ENCODE data around the gene PKD2L1.
"Not testable (repeated sequence)": the region's sequence is repeated elsewhere in the genome, so short reads cannot be mapped to it uniquely, and the experiment has no call there.

Gene PKD2L1

GRCh38 chr10:100287756-100288155 lies 42.3 kb downstream of the PKD2L1 start:
- no peak for DNase-seq (ENCODE audit: low read depth in 1 of 2, low spot score in 1 of 2)

GRCh38 chr10:100286051-100287033 lies 43.7 kb downstream of the PKD2L1 start, which contains the start of gene BLOC1S2:
Gene BLOC1S2, minus strand, starts transcription at chr10:100286680. Its CDS starts 21 bp downstream, at chr10:100286659.
- DNase-seq (ENCODE audit: low read depth in 1 of 2, low spot score in 1 of 2), result peak; percentile 69 to 85

- DNase-seq (ENCODE audit: low read depth in 1 of 2, low spot score in 1 of 2), result not testable (repeated sequence)
Measured at GRCh38 chr10:100285326-100285725, 44.7 kb downstream of the PKD2L1 start.

- DNase-seq (ENCODE audit: low read depth in 1 of 2, low spot score in 1 of 2), result no peak
Measured at GRCh38 chr10:100282907-100283306, 47.1 kb downstream of the PKD2L1 start.

GRCh38 chr10:100276971-100277370 lies 53.1 kb downstream of the PKD2L1 start:
- not testable (repeated sequence) for DNase-seq (ENCODE audit: low read depth in 1 of 2, low spot score in 1 of 2)

- DNase-seq (ENCODE audit: low read depth in 1 of 2, low spot score in 1 of 2), result peak; percentile 52 to 59
Measured at GRCh38 chr10:100267239-100268104, 62.6 kb downstream of the PKD2L1 start, which contains the start of gene CWF19L1. Gene CWF19L1, minus strand, starts transcription at chr10:100267638. Its CDS starts 45 bp downstream, at chr10:100267593.

- no peak for DNase-seq (ENCODE audit: low read depth in 1 of 2, low spot score in 1 of 2)
Measured at GRCh38 chr10:100265821-100266485, 64.1 kb downstream of the PKD2L1 start.

GRCh38 chr10:100254191-100254590 lies 75.8 kb downstream of the PKD2L1 start:
- no peak for DNase-seq (ENCODE audit: low read depth in 1 of 2, low spot score in 1 of 2)

GRCh38 chr10:100253041-100253440 lies 77.0 kb downstream of the PKD2L1 start:
- no peak for DNase-seq (ENCODE audit: low read depth in 1 of 2, low spot score in 1 of 2)

GRCh38 chr10:100248820-100249219 lies 81.2 kb downstream of the PKD2L1 start:
- no peak for DNase-seq (ENCODE audit: low read depth in 1 of 2, low spot score in 1 of 2)

GRCh38 chr10:100245484-100246220 lies 84.4 kb downstream of the PKD2L1 start:
- no peak for DNase-seq (ENCODE audit: low read depth in 1 of 2, low spot score in 1 of 2)

- no peak for DNase-seq (ENCODE audit: low read depth in 1 of 2, low spot score in 1 of 2)
Measured at GRCh38 chr10:100239851-100240250, 90.2 kb downstream of the PKD2L1 start.

GRCh38 chr10:100238429-100238828 lies 91.6 kb downstream of the PKD2L1 start:
- DNase-seq (ENCODE audit: low read depth in 1 of 2, low spot score in 1 of 2), result no peak
